GM12878 (cell line): ENCODE measurements around the gene FUT8. TPM values are rescaled to one million over a fixed set of nuclear protein-coding genes. Genes with fewer than 3 reads are reported as not detected.

Experiments
- ATAC-seq: fragments of 200-7000 bp; cut with Tn5 transposase; 3 replicates; pipeline ENCODE4 v1.9.1; 2020; ENCODE audit warnings: mild to moderate bottlenecking, moderate library complexity
- BruUV-seq: library from RNA; stranded (reverse); fragments of 400-500 nt; replicated peaks from 2 replicates; lab custom pipeline; 2021; lab: Mats Ljungman, UMichigan
- CTCF ChIA-PET: fragments of 300-600 bp; sonication (Branson Sonifier 250); formaldehyde crosslinking; extraction: SDS; loops from one replicate; lab custom pipeline; 2021; ENCODE audit warnings: inconsistent platforms; lab: Yijun Ruan, JAX
- POLR2A ChIA-PET: fragments of 350-600 bp; formaldehyde crosslinking; extraction: SDS; loops from one replicate; lab custom pipeline; 2021; ENCODE audit warnings: inconsistent platforms; lab: Charles Lee
- RAD21 ChIA-PET: fragments of 300-600 bp; sonication (Branson Sonifier 250); formaldehyde crosslinking; loops from one replicate; lab custom pipeline; 2023; ENCODE audit warnings: antibody characterized with exemption; ENCODE audit not compliant: unreplicated experiment; lab: Charles Lee
- SMC1A ChIA-PET: fragments of 300-600 bp; sonication (Branson Sonifier 250); formaldehyde crosslinking; loops from one replicate; lab custom pipeline; 2023; ENCODE audit not compliant: unreplicated experiment, uncharacterized antibody; lab: Charles Lee
- DNase-seq: peaks from one replicate; pipeline ENCODE4 v3.0.0-alpha.2; 2011; ENCODE audit warnings: low read depth, low spot score
- FAIRE-seq: peaks from 3 replicates; lab custom pipeline; 2011; peaks lifted over from hg19 to GRCh38; lab: Jason Lieb, UNC
- H2AFZ ChIP-seq: 2 replicates; pipeline ENCODE4 v1.6.0; 2011; ENCODE audit warnings: low read depth, low read length, control low read depth; ENCODE audit not compliant: control insufficient read depth
- H3K27ac ChIP-seq: 2 replicates; pipeline ENCODE4 v1.5.1; 2011; ENCODE audit warnings: control low read depth; ENCODE audit not compliant: control insufficient read depth, insufficient read depth
- H3K27me3 ChIP-seq, 2 experiments: replicated peaks in 1 of 2; 2 replicates each; pipeline versions ENCODE4 v1.6.0 to v1.6.1; 2011; ENCODE audit warnings: low read length in 1 of 2; ENCODE audit not compliant: control insufficient read depth in 2 of 2, insufficient read depth in 2 of 2
- H3K36me3 ChIP-seq, 2 experiments: 2 replicates each; pipeline ENCODE4 v1.5.1; 2011; ENCODE audit warnings: low read length in 1 of 2; ENCODE audit not compliant: control insufficient read depth in 2 of 2, insufficient read depth in 2 of 2
- H3K4me1 ChIP-seq: 2 replicates; pipeline ENCODE4 v1.6.1; 2011; ENCODE audit warnings: mild to moderate bottlenecking, low read length, moderate library complexity, mixed read lengths; ENCODE audit not compliant: control insufficient read depth, insufficient read depth
- H3K4me2 ChIP-seq: 2 replicates; pipeline ENCODE4 v1.6.0; 2011; ENCODE audit warnings: control low read depth; ENCODE audit not compliant: control insufficient read depth, insufficient read depth
- H3K4me3 ChIP-seq: fragments of 200-600 bp; sonication (generic); 2 replicates; pipeline ENCODE4 v1.5.1; 2016
- H3K79me2 ChIP-seq: 2 replicates; pipeline ENCODE4 v1.6.0; 2011; ENCODE audit warnings: low read length; ENCODE audit not compliant: control insufficient read depth, insufficient read depth
- H3K9ac ChIP-seq: 2 replicates; pipeline ENCODE4 v1.8.0; 2011; ENCODE audit warnings: low read length, control low read depth, mixed read lengths; ENCODE audit not compliant: control insufficient read depth, insufficient read depth
- H3K9me3 ChIP-seq: replicated peaks from 3 replicates; pipeline ENCODE4 v1.5.1; 2011; ENCODE audit warnings: mild to moderate bottlenecking, low read length; ENCODE audit not compliant: control insufficient read depth, insufficient read depth
- H4K20me1 ChIP-seq: 2 replicates; pipeline ENCODE4 v1.6.0; 2011; ENCODE audit not compliant: control insufficient read depth, insufficient read depth
- BCL3 ChIP-seq: IDR thresholded peaks from 2 replicates; pipeline ENCODE4 v1.6.1; 2011; ENCODE audit warnings: borderline replicate concordance, low read depth, mild to moderate bottlenecking, moderate library complexity, low read length; ENCODE audit not compliant: insufficient read depth, poor library complexity, severe bottlenecking
- EED ChIP-seq: sonication (generic); IDR thresholded peaks from 2 replicates; pipeline ENCODE4 v1.6.1; 2016; ENCODE audit warnings: antibody characterized with exemption, low read depth
- EGR1 ChIP-seq, 2 experiments: IDR thresholded peaks; 1 replicate in 1 of 2; 2 replicates in 1 of 2; pipeline ENCODE4 v1.6.1; 2011 to 2012; ENCODE audit warnings: low read depth in 2 of 2, low read length in 2 of 2, borderline replicate concordance in 1 of 2, mild to moderate bottlenecking in 1 of 2, moderate library complexity in 1 of 2
- EZH2 ChIP-seq: IDR thresholded peaks from 2 replicates; pipeline ENCODE4 v1.6.1; 2012; ENCODE audit warnings: low read depth, mild to moderate bottlenecking, control low read depth, inconsistent platforms, low read length, borderline replicate concordance; ENCODE audit not compliant: control insufficient read depth
- GATAD2B ChIP-seq: fragments of 450-650 bp; conservative IDR thresholded peaks from 2 replicates; pipeline ENCODE4 v1.6.1; 2017; ENCODE audit warnings: low read depth, mild to moderate bottlenecking, moderate library complexity
- HDAC6 ChIP-seq: fragments of 200-600 bp; sonication (generic); IDR thresholded peaks from one replicate; pipeline ENCODE4 v1.8.0; 2017; ENCODE audit warnings: antibody characterized with exemption; ENCODE audit not compliant: unreplicated experiment
- JUND ChIP-seq: IDR thresholded peaks from 2 replicates; pipeline ENCODE4 v1.6.1; 2012; ENCODE audit warnings: low read depth, mild to moderate bottlenecking, low read length, improper control_type of control experiment, moderate library complexity
- KAT2A ChIP-seq: conservative IDR thresholded peaks from 2 replicates; pipeline ENCODE4 v1.6.1; 2011; ENCODE audit warnings: low read depth, low read length; ENCODE audit not compliant: control insufficient read depth
- KLF5 ChIP-seq: fragments of 450-650 bp; IDR thresholded peaks from 2 replicates; pipeline ENCODE4 v1.6.1; 2014; ENCODE audit warnings: mild to moderate bottlenecking; ENCODE audit not compliant: partially characterized antibody
- NBN ChIP-seq: fragments of 450-650 bp; IDR thresholded peaks from 2 replicates; pipeline ENCODE4 v1.6.1; 2016
- REST ChIP-seq: IDR thresholded peaks from 2 replicates; pipeline ENCODE4 v1.6.1; 2012; ENCODE audit warnings: mild to moderate bottlenecking, low read depth, low read length
- SMAD1 ChIP-seq: fragments of 450-650 bp; IDR thresholded peaks from 2 replicates; pipeline ENCODE4 v1.6.1; 2018; ENCODE audit warnings: mild to moderate bottlenecking, low read depth; ENCODE audit not compliant: partially characterized antibody
- TAF1 ChIP-seq: IDR thresholded peaks from 2 replicates; pipeline ENCODE4 v1.6.1; 2011; ENCODE audit warnings: mild to moderate bottlenecking, low read depth, low read length, borderline replicate concordance
- TBL1XR1 ChIP-seq: IDR thresholded peaks from 2 replicates; pipeline ENCODE4 v1.6.1; 2012; ENCODE audit warnings: low read depth, low read length, improper control_type of control experiment
- WGBS: methylation state at CpG from one replicate; pipeline ENCODE4 v1.1.6; 2016; ENCODE audit warnings: low lambda C conversion rate; ENCODE audit not compliant: insufficient replicate concordance, insufficient coverage; ENCODE audit errors: missing lambda C conversion rate; 5-methylcytosine and 5-hydroxymethylcytosine counted together
- in situ Hi-C: fragments of 300-500 bp; cut with MboI; formaldehyde crosslinking; loops from 9 replicates; pipeline ENCODE4 v1.14.3; 2018; ENCODE audit warnings: mixed read lengths
- intact Hi-C: fragments of 100-400 bp; cut with micrococcal nuclease; formaldehyde crosslinking; loops from one replicate; pipeline ENCODE4 v1.14.2; 2022; ENCODE audit not compliant: unreplicated experiment
- polyA plus RNA-seq, 11 experiments: library from polyadenylated mRNA; depleted of rRNA in 4 of 11; unstranded in 6 of 11; stranded (reverse) in 5 of 11; fragments of >200 nt; fragmentation: Nextera tagmentation in 4 of 11; fragmentation: Illumina TruSeq in 1 of 11; extraction: Ambion mirVana in 4 of 11; extraction: Trizol in 1 of 11; gene quantifications; 1 replicate in 1 of 11; 2 replicates in 10 of 11; pipeline versions ENCODE4 v1.2.1 to v1.2.3, GENCODE V29; 2011 to 2016; ENCODE audit warnings: inconsistent platforms in 2 of 11, missing spikeins in 2 of 11, low read depth in 1 of 11
- total RNA-seq, 4 experiments: library from RNA; depleted of rRNA in 3 of 4; stranded (reverse); fragments of >200 nt in 3 of 4; fragmentation: Illumina TruSeq in 1 of 4; extraction: Trizol in 1 of 4; gene quantifications; 2 replicates each; pipeline versions ENCODE4 v1.2.1 to v1.2.3, GENCODE V29; 2013 to 2021

FUT8 gene
- total and polyA plus RNA-seq, 10 of the 15 experiments (the other 5 are each of a cell fraction or from before 2014, with no cell fraction given) = 21.3 to 106 (median 66.3) TPM

DNA sequence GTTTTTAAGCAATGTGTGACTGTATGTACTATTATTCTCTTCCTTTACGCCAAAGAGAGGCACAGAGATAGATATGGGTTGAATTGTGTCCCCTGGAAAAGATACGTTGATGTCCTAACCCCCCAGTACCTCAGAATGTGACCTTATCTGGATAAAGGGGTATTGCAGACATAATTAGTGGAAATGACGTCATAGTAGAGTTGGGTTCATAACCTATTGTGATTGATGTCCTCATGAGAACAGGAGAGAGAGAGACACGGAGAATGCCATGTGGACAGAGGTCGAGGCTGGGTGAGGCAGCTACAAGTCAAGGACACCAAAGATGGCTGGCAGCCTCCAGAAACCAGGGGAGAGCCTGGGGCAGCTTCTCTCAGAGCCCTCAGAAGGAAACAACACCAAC is 376.3 kb downstream of the FUT8 start (continued):
- TF ChIP-seq KAT2A (no peak), TBL1XR1 (no peak)
- TF ChIP-seq, all 136 proteins: peak for 0

- Histone ChIP-seq H2AFZ (no peak overlapping the region), H3K79me2 (no peaks in the 10 kb centered on the region), H3K27me3 (no peaks in the 10 kb centered on the region; a peak in 1 of 4 replicates), H4K20me1 (no peaks in the 10 kb centered on the region), H3K36me3 (no peaks in the 10 kb centered on the region), H3K4me2 (no peak overlapping the region), H3K9me3 (no peaks in the 10 kb centered on the region; the same call in 2 of the 3 replicates), H3K4me3 (no peak overlapping the region), H3K9ac (no peak overlapping the region), H3K4me1 (no peaks in the 10 kb centered on the region), H3K27ac (no peak overlapping the region)
- DNase-seq = no peak
- RAD21 ChIA-PET = no interaction called here
- no peak for TF ChIP-seq BCL3
- TF ChIP-seq HDAC6 = no peak
- TF ChIP-seq EZH2 = no peak
- no peak for TF ChIP-seq GATAD2B
- TF ChIP-seq TAF1 = no peak
- TF ChIP-seq EGR1 (IDR thresholded peaks at IDR 0.05; ENCODE audit: borderline replicate concordance in 1 of 2, low read depth in 2 of 2, low read length in 2 of 2) = no peak
- no peak for TF ChIP-seq KLF5
- no peak for TF ChIP-seq SMAD1
- TF ChIP-seq JUND = no peak
- no peak for TF ChIP-seq EED
- TF ChIP-seq REST = no peak
- no peak for TF ChIP-seq NBN
- in situ Hi-C loops = no loop called here
- ATAC-seq = no peak
- CTCF ChIA-PET = no interaction called here
- WGBS = 63% methylated on average over 14 of the region's 14 CpGs
- no peak for FAIRE-seq
- SMC1A ChIA-PET = no interaction called here
- intact Hi-C loops = no loop called here
- POLR2A ChIA-PET = no interaction called here
- no TSS peak for BruUV-seq
Measured at GRCh38 chr14:65789363-65789762, 376.8 kb downstream of the FUT8 start.
